ENCODE data around the gene GABRA4. TPM values are rescaled to one million over a fixed set of nuclear protein-coding genes. Genes with fewer than 3 reads are reported as not detected.

Gene GABRA4
- total and polyA plus RNA-seq, 12 donors: 2.4 to 57.1 (median 25.4) TPM

DNA sequence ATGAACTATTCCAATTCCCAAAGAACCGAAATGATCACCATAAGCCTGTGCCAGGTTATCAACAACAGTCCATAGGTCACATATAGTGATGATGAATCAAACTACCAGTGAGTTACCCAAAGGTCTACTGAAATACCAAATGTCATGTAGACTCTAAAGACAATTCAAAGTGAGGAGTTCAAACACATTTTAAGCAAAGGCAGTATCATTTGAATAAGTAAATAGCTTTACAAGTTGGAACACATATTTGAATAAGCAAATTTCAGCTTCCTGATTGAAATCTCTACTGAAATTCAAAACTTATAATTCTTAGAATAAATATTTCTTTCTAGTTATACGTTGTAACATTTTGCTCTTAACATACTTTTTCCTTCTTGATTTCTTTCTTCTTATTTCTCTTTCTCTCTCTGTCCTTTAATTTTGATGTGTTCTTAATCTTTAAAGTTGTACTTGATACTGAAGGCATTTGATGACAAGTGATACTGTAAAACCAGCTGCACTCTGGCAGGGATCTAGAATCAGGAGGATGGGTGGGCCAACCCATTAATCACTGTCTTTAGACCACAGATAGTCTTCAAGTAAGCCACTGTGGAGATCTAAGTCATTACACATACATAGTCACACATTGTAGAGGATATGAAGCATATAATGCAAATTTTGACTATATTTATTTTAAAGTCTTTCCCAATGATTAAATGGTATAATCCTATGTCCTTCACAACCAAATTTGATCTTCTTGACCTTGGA is 34.5 kb downstream of the GABRA4 start:
- Histone ChIP-seq H3K36me3 (no peaks in the 10 kb centered on the region), H3K9me3 (no peaks in the 10 kb centered on the region), H3K27ac (no peak overlapping the region), H3K4me3 (no peak overlapping the region), H3K4me1 (no peaks in the 10 kb centered on the region), H3K27me3 (no peaks in the 10 kb centered on the region)
- intact Hi-C loops (cut with DNase I): no loop called here
- ATAC-seq: no peak
- TF ChIP-seq, protein P1, sequence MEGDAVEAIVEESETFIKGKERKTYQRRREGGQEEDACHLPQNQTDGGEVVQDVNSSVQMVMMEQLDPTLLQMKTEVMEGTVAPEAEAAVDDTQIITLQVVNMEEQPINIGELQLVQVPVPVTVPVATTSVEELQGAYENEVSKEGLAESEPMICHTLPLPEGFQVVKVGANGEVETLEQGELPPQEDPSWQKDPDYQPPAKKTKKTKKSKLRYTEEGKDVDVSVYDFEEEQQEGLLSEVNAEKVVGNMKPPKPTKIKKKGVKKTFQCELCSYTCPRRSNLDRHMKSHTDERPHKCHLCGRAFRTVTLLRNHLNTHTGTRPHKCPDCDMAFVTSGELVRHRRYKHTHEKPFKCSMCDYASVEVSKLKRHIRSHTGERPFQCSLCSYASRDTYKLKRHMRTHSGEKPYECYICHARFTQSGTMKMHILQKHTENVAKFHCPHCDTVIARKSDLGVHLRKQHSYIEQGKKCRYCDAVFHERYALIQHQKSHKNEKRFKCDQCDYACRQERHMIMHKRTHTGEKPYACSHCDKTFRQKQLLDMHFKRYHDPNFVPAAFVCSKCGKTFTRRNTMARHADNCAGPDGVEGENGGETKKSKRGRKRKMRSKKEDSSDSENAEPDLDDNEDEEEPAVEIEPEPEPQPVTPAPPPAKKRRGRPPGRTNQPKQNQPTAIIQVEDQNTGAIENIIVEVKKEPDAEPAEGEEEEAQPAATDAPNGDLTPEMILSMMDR (IDR thresholded peaks at IDR 0.05): no peak
- 64 to 85% methylated on average over 2 of the region's 2 CpGs for WGBS, 2 donors
- DNase-seq: no peak

DNA sequence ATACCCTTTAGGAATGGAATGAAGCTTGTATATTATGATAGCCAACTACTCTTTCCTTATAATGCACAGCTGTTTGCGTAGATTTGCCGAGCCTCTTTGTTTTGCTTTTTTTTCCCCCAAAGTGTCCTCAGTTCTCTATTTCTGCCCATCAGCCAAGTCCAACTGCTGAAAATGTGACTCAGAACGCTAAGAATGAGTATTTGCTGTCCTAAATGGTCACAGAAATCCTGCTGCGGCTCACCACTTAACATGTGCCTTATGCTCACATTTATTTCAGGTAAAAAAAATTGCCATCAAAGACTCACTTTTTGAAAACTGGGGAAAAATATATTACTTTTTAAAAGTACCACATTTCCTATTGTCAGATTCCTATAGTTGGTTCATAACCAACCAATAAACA is 36.9 kb downstream of the GABRA4 start:
- no peak overlapping the region for H3K4me3 ChIP-seq
- intact Hi-C loops (cut with DNase I): no loop called here
- H3K4me1 ChIP-seq: peaks cover 0 to 8% (median 0%) of the 10 kb centered on the region in 9 donors
- H3K36me3 ChIP-seq: no peaks in the 10 kb centered on the region
- DNase-seq (no peak), ATAC-seq (no peak)
- TF ChIP-seq, protein P1 (IDR thresholded peaks at IDR 0.05): no peak
- H3K9me3 ChIP-seq: no peaks in the 10 kb centered on the region
- 62 to 68% methylated on average over 4 of the region's 4 CpGs for WGBS, 2 donors
- H3K27me3 ChIP-seq: no peaks in the 10 kb centered on the region
- H3K27ac ChIP-seq: no peak overlapping the region

DNA sequence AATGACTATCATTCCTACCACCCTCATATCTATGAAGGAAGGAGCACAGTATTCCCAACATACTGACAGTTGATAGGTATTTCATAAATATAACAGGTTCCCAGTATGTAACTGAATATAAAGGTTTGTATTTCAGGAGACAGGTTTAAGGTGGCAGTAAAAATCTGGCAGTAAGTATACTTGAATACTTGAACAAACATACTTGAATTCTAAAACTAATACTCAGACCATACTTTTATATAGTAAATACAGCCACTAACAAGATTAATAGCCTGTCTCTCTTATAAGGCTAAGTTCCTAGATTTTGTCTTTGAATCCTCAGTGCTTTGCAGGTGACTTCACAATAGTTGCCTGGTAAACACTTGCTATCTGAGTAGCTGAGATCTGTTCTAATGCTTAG is 37.8 kb downstream of the GABRA4 start:
- Histone ChIP-seq H3K9me3 (no peaks in the 10 kb centered on the region), H3K36me3 (no peaks in the 10 kb centered on the region), H3K4me1 (peaks cover 0 to 17% (median 0%) of the 10 kb centered on the region in 9 donors), H3K4me3 (no peak overlapping the region), H3K27me3 (no peaks in the 10 kb centered on the region), H3K27ac (no peak overlapping the region)
- DNase-seq: no peak
- intact Hi-C loops (cut with DNase I): no loop called here
- TF ChIP-seq, protein P1 (IDR thresholded peaks at IDR 0.05): no peak
- ATAC-seq: no peak

DNA sequence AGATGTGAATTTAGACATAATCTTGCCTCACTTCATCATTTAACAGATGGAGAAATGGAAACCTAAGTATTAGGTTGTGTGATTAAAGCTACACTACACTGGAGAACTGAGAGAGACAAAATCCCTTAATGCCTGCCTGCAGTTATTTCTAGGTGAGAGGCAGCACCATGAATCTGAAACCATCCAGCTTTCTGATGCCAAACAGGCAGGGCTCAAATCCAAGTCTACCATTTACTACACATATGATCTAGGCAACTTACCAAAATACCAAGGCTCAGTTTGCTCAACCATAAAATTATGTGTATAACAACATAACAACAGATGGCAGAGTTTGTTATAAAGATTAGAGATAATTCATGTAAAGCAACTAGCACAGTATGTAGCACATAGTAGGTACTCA is 38.7 kb downstream of the GABRA4 start:
- no peaks in the 10 kb centered on the region for H3K27me3 ChIP-seq
- no peak overlapping the region for H3K4me3 ChIP-seq
- no peaks in the 10 kb centered on the region for H3K9me3 ChIP-seq
- TF ChIP-seq, protein P1 (IDR thresholded peaks at IDR 0.05): no peak
- intact Hi-C loops (cut with DNase I): loop anchor here in 2 of 10 donors (1.0 to 5.0 kb wide), 2 partner anchors 27 to 38 kb away; partner anchors contain the start of gene GABRA4 (in 1 of the 2)
- H3K27ac ChIP-seq: no peak overlapping the region
- H3K4me1 ChIP-seq: peaks cover 0 to 26% (median 0%) of the 10 kb centered on the region in 9 donors
- ATAC-seq (peak in 2 of 8 donors; percentile 25 to 37), DNase-seq (no peak)
- no peaks in the 10 kb centered on the region for H3K36me3 ChIP-seq
